H1 (cell line): ENCODE data around the gene SEMA3D. TPM values are rescaled to one million over a fixed set of nuclear protein-coding genes. Genes with fewer than 3 reads are reported as not detected.

ENCODE experiments used
- CTCF ChIA-PET: fragments of 300-600 bp; sonication (Branson Sonifier 250); formaldehyde crosslinking; loops from one replicate; lab custom pipeline; 2021; ENCODE audit not compliant: partially characterized antibody; lab: Charles Lee
- POLR2A ChIA-PET: fragments of 300-600 bp; sonication (Branson Sonifier 250); formaldehyde crosslinking; loops from one replicate; lab custom pipeline; 2021; ENCODE audit warnings: inconsistent platforms; ENCODE audit not compliant: partially characterized antibody; lab: Charles Lee
- DNase-seq, 2 experiments: peaks; one replicate each; pipeline versions ENCODE4 v3.0.0 to v3.0.0-alpha.2; 2010 to 2022; ENCODE audit warnings: low spot score in 2 of 2, low read depth in 1 of 2, mixed read lengths in 1 of 2
- FAIRE-seq: peaks from 2 replicates; lab custom pipeline; 2011; peaks lifted over from hg19 to GRCh38; lab: Jason Lieb, UNC
- H2AFZ ChIP-seq: 2 replicates; pipeline ENCODE4 v1.8.1; 2012; ENCODE audit warnings: low read length, inconsistent platforms
- H2AK5ac ChIP-seq: 2 replicates; pipeline ENCODE4 v1.6.1; 2013; ENCODE audit warnings: low read depth, low read length
- H2BK120ac ChIP-seq: replicated peaks from 2 replicates; pipeline ENCODE3; 2013; ENCODE audit warnings: low read depth, low read length, inconsistent platforms
- H2BK12ac ChIP-seq: 2 replicates; pipeline ENCODE4 v1.6.1; 2013; ENCODE audit warnings: low read depth, low read length
- H2BK15ac ChIP-seq: 2 replicates; pipeline ENCODE4 v1.6.1; 2013; ENCODE audit warnings: low read length
- H2BK20ac ChIP-seq: 2 replicates; pipeline ENCODE4 v1.6.1; 2013; ENCODE audit warnings: low read length
- H2BK5ac ChIP-seq: 2 replicates; pipeline ENCODE4 v1.6.1; 2013; ENCODE audit warnings: low read depth, low read length
- H3K14ac ChIP-seq: 2 replicates; pipeline ENCODE4 v1.6.1; 2013; ENCODE audit warnings: inconsistent platforms; ENCODE audit not compliant: insufficient read length
- H3K18ac ChIP-seq: 2 replicates; pipeline ENCODE4 v1.6.1; 2013; ENCODE audit warnings: low read length; ENCODE audit errors: extremely low read depth
- H3K23ac ChIP-seq: 2 replicates; pipeline ENCODE4 v1.6.1; 2013; ENCODE audit warnings: inconsistent platforms; ENCODE audit not compliant: insufficient read length
- H3K23me2 ChIP-seq: 2 replicates; pipeline ENCODE4 v1.6.1; 2013; ENCODE audit warnings: low read depth, low read length
- H3K27ac ChIP-seq: 2 replicates; pipeline ENCODE4 v1.6.1; 2011; ENCODE audit warnings: low read depth, low read length, inconsistent platforms
- H3K27me3 ChIP-seq, 4 experiments: replicated peaks in 1 of 4; 1 replicate in 1 of 4; 2 replicates in 3 of 4; pipeline versions ENCODE4 v1.6.1 to v1.8.1; 2011 to 2013; ENCODE audit warnings: low read length in 3 of 4, mild to moderate bottlenecking in 3 of 4, inconsistent platforms in 2 of 4, mixed read lengths in 2 of 4, moderate library complexity in 1 of 4; ENCODE audit not compliant: control insufficient read depth in 3 of 4, insufficient read depth in 3 of 4; ENCODE audit errors: extremely low read depth in 1 of 4
- H3K36me3 ChIP-seq, 4 experiments: 2 replicates each; pipeline versions ENCODE4 v1.6.1 to v1.8.1; 2011 to 2013; ENCODE audit warnings: mild to moderate bottlenecking in 4 of 4, low read length in 3 of 4, moderate library complexity in 2 of 4, control low read depth in 1 of 4, inconsistent platforms in 1 of 4; ENCODE audit not compliant: insufficient read depth in 4 of 4, control insufficient read depth in 2 of 4
- H3K4ac ChIP-seq: replicated peaks from 2 replicates; pipeline ENCODE3; 2013; ENCODE audit warnings: low read length, low read depth, mixed read lengths, inconsistent platforms; ENCODE audit not compliant: insufficient read length
- H3K4me1 ChIP-seq, 4 experiments: replicated peaks in 1 of 4; 1 replicate in 1 of 4; 2 replicates in 3 of 4; pipeline versions ENCODE4 v1.6.1 to v1.8.1; 2011 to 2013; ENCODE audit warnings: low read length in 3 of 4, inconsistent platforms in 2 of 4, mixed read lengths in 1 of 4; ENCODE audit not compliant: insufficient read depth in 4 of 4, control insufficient read depth in 3 of 4
- H3K4me2 ChIP-seq, 2 experiments: 2 replicates each; pipeline versions ENCODE4 v1.6.1 to v1.8.1; 2011 to 2013; ENCODE audit warnings: low read depth in 2 of 2, low read length in 2 of 2, control low read depth in 1 of 2, inconsistent platforms in 1 of 2, mild to moderate bottlenecking in 1 of 2; ENCODE audit not compliant: insufficient read depth in 1 of 2
- H3K4me3 ChIP-seq, 4 experiments: fragments of 200-600, 300-600 bp in 1 of 4; sonication (generic), shearing (Covaris generic), sonication (Bioruptor Twin) in 1 of 4; 2 replicates each; pipeline versions ENCODE4 v1.5.1 to v1.8.1; 2011 to 2016; ENCODE audit warnings: low read length in 4 of 4, low read depth in 3 of 4, control low read depth in 2 of 4, inconsistent platforms in 2 of 4, mild to moderate bottlenecking in 2 of 4, mixed read lengths in 1 of 4, moderate library complexity in 1 of 4; ENCODE audit not compliant: insufficient read depth in 2 of 4; ENCODE audit errors: extremely low read depth in 1 of 4
- H3K56ac ChIP-seq: replicated peaks from 2 replicates; pipeline ENCODE3; 2013; ENCODE audit warnings: low read depth, mild to moderate bottlenecking, mixed read lengths, low read length, inconsistent platforms; ENCODE audit not compliant: insufficient read length
- H3K79me1 ChIP-seq: 2 replicates; pipeline ENCODE4 v1.6.1; 2013; ENCODE audit warnings: low read depth, low read length, control low read depth
- H3K79me2 ChIP-seq, 2 experiments: 2 replicates each; pipeline versions ENCODE4 v1.6.1 to v1.8.1; 2012 to 2013; ENCODE audit warnings: low read length in 2 of 2, mild to moderate bottlenecking in 2 of 2, inconsistent platforms in 1 of 2; ENCODE audit not compliant: insufficient read depth in 2 of 2, control insufficient read depth in 1 of 2
- H3K9ac ChIP-seq, 4 experiments: replicated peaks in 1 of 4; 1 replicate in 1 of 4; 2 replicates in 3 of 4; pipeline versions ENCODE4 v1.6.1 to v1.8.1; 2011 to 2013; ENCODE audit warnings: low read depth in 3 of 4, low read length in 3 of 4, control low read depth in 2 of 4, mild to moderate bottlenecking in 2 of 4, moderate library complexity in 2 of 4, inconsistent platforms in 1 of 4; ENCODE audit errors: extremely low read depth in 1 of 4
- H3K9me3 ChIP-seq, 2 experiments: 2 replicates each; pipeline versions ENCODE4 v1.6.1 to v1.8.1; 2012 to 2013; ENCODE audit warnings: mild to moderate bottlenecking in 2 of 2, moderate library complexity in 2 of 2, control low read depth in 1 of 2, inconsistent platforms in 1 of 2, low read depth in 1 of 2, low read length in 1 of 2, mixed read lengths in 1 of 2; ENCODE audit not compliant: insufficient read depth in 2 of 2
- H4K20me1 ChIP-seq, 2 experiments: replicated peaks in 1 of 2; 2 replicates each; pipeline versions ENCODE3 to v1.8.1; 2011 to 2013; ENCODE audit warnings: inconsistent platforms in 2 of 2, low read length in 2 of 2, mild to moderate bottlenecking in 1 of 2; ENCODE audit not compliant: insufficient read depth in 2 of 2, control insufficient read depth in 1 of 2
- H4K5ac ChIP-seq: 2 replicates; pipeline ENCODE4 v1.6.1; 2013; ENCODE audit warnings: low read length, low read depth, mixed read lengths, inconsistent platforms; ENCODE audit not compliant: insufficient read length
- H4K8ac ChIP-seq: 2 replicates; pipeline ENCODE4 v1.8.0; 2013; ENCODE audit warnings: mild to moderate bottlenecking, moderate library complexity, low read length, inconsistent platforms; ENCODE audit not compliant: insufficient read depth; ENCODE audit errors: extremely low read depth
- H4K91ac ChIP-seq: replicated peaks from 2 replicates; pipeline ENCODE3; 2013; ENCODE audit warnings: low read length, mixed read lengths, inconsistent platforms; ENCODE audit not compliant: insufficient read length
- BRCA1 ChIP-seq: IDR thresholded peaks from 2 replicates; pipeline ENCODE4 v1.6.1; 2012; ENCODE audit warnings: low read depth, low read length, improper control_type of control experiment
- CBX5 ChIP-seq: fragments of 300-800, 300-1000 bp; sonication (generic); IDR thresholded peaks from 2 replicates; pipeline ENCODE4 v1.7.1; 2016; ENCODE audit warnings: antibody characterized with exemption, low read length, low read depth
- CEBPB ChIP-seq: IDR thresholded peaks from 2 replicates; pipeline ENCODE4 v1.6.1; 2012; ENCODE audit warnings: low read depth, low read length
- EGR1 ChIP-seq: IDR thresholded peaks from 2 replicates; pipeline ENCODE4 v1.6.1; 2011; ENCODE audit warnings: low read depth, low read length, borderline replicate concordance
- GABPA ChIP-seq: IDR thresholded peaks from 2 replicates; pipeline ENCODE4 v1.6.1; 2011; ENCODE audit warnings: mild to moderate bottlenecking, low read length, moderate library complexity, borderline replicate concordance; ENCODE audit not compliant: insufficient read depth
- JUN ChIP-seq: IDR thresholded peaks from 2 replicates; pipeline ENCODE4 v1.6.1; 2011; ENCODE audit warnings: low read depth, mild to moderate bottlenecking, improper control_type of control experiment, low read length
- PHF8 ChIP-seq: fragments of 200-600 bp; sonication (generic); conservative IDR thresholded peaks from 2 replicates; pipeline ENCODE4 v1.7.1; 2012; ENCODE audit warnings: low read depth, mild to moderate bottlenecking, inconsistent platforms, low read length, moderate library complexity
- POU5F1 ChIP-seq: IDR thresholded peaks from 2 replicates; pipeline ENCODE4 v1.6.1; 2011; ENCODE audit warnings: low read depth, mild to moderate bottlenecking, low read length, moderate library complexity
- RNF2 ChIP-seq: fragments of 200-900, 300-1000 bp; sonication (generic); IDR thresholded peaks from 2 replicates; pipeline ENCODE4 v1.7.1; 2016; ENCODE audit warnings: borderline replicate concordance, low read depth, mild to moderate bottlenecking, antibody characterized with exemption, low read length; ENCODE audit not compliant: poor library complexity, severe bottlenecking; ENCODE audit errors: missing control alignments
- SAP30 ChIP-seq: fragments of 300-600 bp; sonication (generic); IDR thresholded peaks from 2 replicates; pipeline ENCODE4 v1.7.1; 2012; ENCODE audit warnings: low read length, moderate library complexity, mild to moderate bottlenecking, inconsistent platforms; ENCODE audit not compliant: insufficient read depth, insufficient replicate concordance
- SP2 ChIP-seq: IDR thresholded peaks from 2 replicates; pipeline ENCODE4 v1.6.1; 2012; ENCODE audit warnings: mild to moderate bottlenecking, low read length, inconsistent platforms
- SUZ12 ChIP-seq: fragments of 200-600 bp; sonication (generic); IDR thresholded peaks from 2 replicates; pipeline ENCODE4 v1.6.1; 2012; ENCODE audit warnings: mild to moderate bottlenecking, inconsistent platforms, low read length, moderate library complexity, mixed read lengths
- TBP ChIP-seq: IDR thresholded peaks from 2 replicates; pipeline ENCODE4 v1.6.1; 2011; ENCODE audit warnings: low read depth, low read length, improper control_type of control experiment
- TCF12 ChIP-seq: IDR thresholded peaks from 2 replicates; pipeline ENCODE4 v1.6.1; 2011; ENCODE audit warnings: low read depth, mild to moderate bottlenecking, low read length
- YY1 ChIP-seq: IDR thresholded peaks from 2 replicates; pipeline ENCODE4 v1.6.1; 2011; ENCODE audit warnings: low read depth, mild to moderate bottlenecking, low read length
- polyA plus RNA-seq, 7 experiments: library from polyadenylated mRNA; depleted of rRNA in 3 of 7; stranded (reverse) in 5 of 7; unstranded in 2 of 7; fragments of >200 nt in 5 of 7; fragments of 200-250 nt in 2 of 7; gene quantifications; 1 replicate in 5 of 7; 2 replicates in 1 of 7; 4 replicates in 1 of 7; pipeline versions ENCODE4 v1.2.1 to v1.2.3, GENCODE V29; 2011 to 2013; ENCODE audit warnings: missing spikeins in 2 of 7, mixed read lengths in 2 of 7
- total RNA-seq: library from RNA; stranded (reverse); fragmentation: NEBNext Ultra II Directional; extraction: Animal tissue kit (Norgen Biotek cat#: 25700); gene quantifications from 2 replicates; pipeline ENCODE4 v1.2.1, GENCODE V29; 2021
- TF ChIP-seq, protein P1 (sequence below): IDR thresholded peaks from 2 replicates; pipeline ENCODE4 v1.6.1; 2012; ENCODE audit warnings: inconsistent platforms

The SEMA3D gene
- total and polyA plus RNA-seq, 2 of the 8 experiments (the other 6 are each of a cell fraction or from before 2014, with no cell fraction given): 1.6 to 3.5 TPM

DNA sequence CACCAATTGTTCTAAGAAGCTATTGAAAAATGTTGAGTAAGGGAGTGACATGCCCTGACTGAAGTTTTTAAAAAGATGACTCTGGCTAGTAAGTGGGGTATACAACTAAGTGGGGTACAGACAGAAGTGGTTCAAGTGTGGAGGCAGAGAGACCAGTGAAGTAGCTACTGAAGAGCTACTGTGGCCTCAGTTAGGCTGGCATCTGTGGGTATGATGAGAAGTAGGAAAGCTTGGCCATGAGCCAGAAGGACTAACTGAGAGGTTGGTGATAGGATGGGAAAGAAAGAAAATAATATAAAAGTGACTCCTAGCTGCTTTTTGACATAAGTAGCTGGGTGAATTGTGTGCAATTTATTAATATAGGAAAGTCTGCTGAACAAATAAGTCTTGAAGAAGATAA lies 176.6 kb downstream of the SEMA3D start:
- H3K4me3 ChIP-seq: no peak overlapping the region
- H3K27me3 ChIP-seq: no peaks in the 10 kb centered on the region
- no peak overlapping the region for H2BK120ac ChIP-seq
- H3K56ac ChIP-seq: no peak overlapping the region
- no peak overlapping the region for H2AK5ac ChIP-seq
- FAIRE-seq (no peak), DNase-seq (no peak)
- no peak overlapping the region for H3K27ac ChIP-seq
- no peak overlapping the region for H3K14ac ChIP-seq
- H3K36me3 ChIP-seq: no peaks in the 10 kb centered on the region; a peak in 1 of 8 replicates
- 0 out of 2 replicates have a peak overlapping the region, but pooled peaks have one; percentile 13 for H2AFZ ChIP-seq
- H4K5ac ChIP-seq: no peak overlapping the region
- H3K4ac ChIP-seq: no peak overlapping the region
- no peaks in the 10 kb centered on the region for H3K4me1 ChIP-seq
- POLR2A ChIA-PET: no interaction called here
- no peaks in the 10 kb centered on the region for H4K20me1 ChIP-seq
- no peaks in the 10 kb centered on the region for H3K79me1 ChIP-seq
- H3K9ac ChIP-seq: no peak overlapping the region
- no peak overlapping the region for H4K8ac ChIP-seq
- no peak overlapping the region for H2BK12ac ChIP-seq
- H3K9me3 ChIP-seq: no peaks in the 10 kb centered on the region
- TF ChIP-seq, protein P1, sequence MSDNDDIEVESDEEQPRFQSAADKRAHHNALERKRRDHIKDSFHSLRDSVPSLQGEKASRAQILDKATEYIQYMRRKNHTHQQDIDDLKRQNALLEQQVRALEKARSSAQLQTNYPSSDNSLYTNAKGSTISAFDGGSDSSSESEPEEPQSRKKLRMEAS: no peak
- TF ChIP-seq PHF8: no peak
- TF ChIP-seq CEBPB: no peak
- no peak for TF ChIP-seq YY1
- TF ChIP-seq CBX5: no peak
- no peak for TF ChIP-seq EGR1
- TF ChIP-seq JUN: no peak
- no peak for TF ChIP-seq GABPA
- TF ChIP-seq TCF12: no peak
- TF ChIP-seq SP2: no peak
- no peak for TF ChIP-seq POU5F1
- TF ChIP-seq BRCA1: no peak
- TF ChIP-seq SAP30: no peak
- no peak for TF ChIP-seq RNF2
- TF ChIP-seq SUZ12: no peak
- no peak for TF ChIP-seq TBP
- no peak overlapping the region for H3K18ac ChIP-seq
- H3K23me2 ChIP-seq: no peaks in the 10 kb centered on the region
- no peak overlapping the region for H2BK15ac ChIP-seq
- no peak overlapping the region for H3K23ac ChIP-seq
- H3K79me2 ChIP-seq: no peaks in the 10 kb centered on the region
- CTCF ChIA-PET: interaction anchor here (0.5 to 1.9 kb wide), 6 partner anchors 11 to 1076 kb away, joined by 3 to 12 read pairs (median 4); no protein-coding TSS in a partner anchor
- H2BK20ac ChIP-seq: no peak overlapping the region
- H2BK5ac ChIP-seq: no peak overlapping the region
- H3K4me2 ChIP-seq: no peak overlapping the region
- H4K91ac ChIP-seq: no peak overlapping the region
